ENCODE measurements around the gene SORCS2. TPM values are rescaled to one million over a fixed set of nuclear protein-coding genes. Genes with fewer than 3 reads are reported as not detected.

Gene SORCS2
- total RNA-seq, 2 donors from 2014 or later = 0.54 to 0.74 TPM

DNA sequence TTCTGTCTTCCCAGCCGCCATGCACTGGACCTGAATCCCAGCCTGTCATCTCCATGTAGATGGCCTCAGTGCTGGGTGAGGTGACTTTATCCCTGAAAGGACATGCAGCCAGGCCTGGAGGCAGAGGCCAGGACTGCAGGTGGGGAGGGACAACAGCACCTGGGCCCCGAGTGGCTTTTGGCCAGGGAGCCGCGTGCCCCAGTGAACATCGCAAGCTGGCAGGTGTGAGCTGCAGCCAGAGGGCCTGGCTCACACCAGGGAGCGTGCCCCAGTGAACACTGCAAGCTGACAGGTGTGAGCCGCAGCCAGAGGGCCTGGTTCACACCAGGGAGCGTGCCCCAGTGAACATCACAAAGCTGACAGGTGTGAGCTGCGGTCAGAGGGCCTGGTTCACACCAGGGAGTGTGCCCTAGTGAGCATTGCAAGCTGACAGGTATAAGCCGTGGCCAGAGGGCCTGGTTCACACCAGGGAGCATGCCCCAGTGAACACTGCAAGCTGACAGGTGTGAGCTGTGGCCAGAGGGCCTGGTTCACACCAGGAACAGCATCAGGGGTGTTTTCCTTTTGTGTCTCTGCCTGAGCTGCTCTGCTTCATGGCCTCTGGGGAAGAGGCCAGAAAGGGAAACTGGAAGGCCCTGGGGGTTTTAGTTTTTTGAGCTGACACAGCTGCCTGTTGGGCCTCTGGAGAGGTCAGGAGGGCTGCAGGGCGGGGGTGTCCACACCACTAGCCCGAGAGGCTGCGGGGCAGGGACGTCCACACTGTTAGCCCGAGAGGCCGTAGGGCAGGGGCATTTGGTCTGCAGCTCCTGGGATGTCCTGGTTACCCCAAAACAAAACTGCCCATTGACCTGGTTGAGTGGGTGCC is 265.1 kb downstream of the SORCS2 start:
- H3K36me3 ChIP-seq = no peaks in the 10 kb centered on the region
- TF ChIP-seq, protein P1, sequence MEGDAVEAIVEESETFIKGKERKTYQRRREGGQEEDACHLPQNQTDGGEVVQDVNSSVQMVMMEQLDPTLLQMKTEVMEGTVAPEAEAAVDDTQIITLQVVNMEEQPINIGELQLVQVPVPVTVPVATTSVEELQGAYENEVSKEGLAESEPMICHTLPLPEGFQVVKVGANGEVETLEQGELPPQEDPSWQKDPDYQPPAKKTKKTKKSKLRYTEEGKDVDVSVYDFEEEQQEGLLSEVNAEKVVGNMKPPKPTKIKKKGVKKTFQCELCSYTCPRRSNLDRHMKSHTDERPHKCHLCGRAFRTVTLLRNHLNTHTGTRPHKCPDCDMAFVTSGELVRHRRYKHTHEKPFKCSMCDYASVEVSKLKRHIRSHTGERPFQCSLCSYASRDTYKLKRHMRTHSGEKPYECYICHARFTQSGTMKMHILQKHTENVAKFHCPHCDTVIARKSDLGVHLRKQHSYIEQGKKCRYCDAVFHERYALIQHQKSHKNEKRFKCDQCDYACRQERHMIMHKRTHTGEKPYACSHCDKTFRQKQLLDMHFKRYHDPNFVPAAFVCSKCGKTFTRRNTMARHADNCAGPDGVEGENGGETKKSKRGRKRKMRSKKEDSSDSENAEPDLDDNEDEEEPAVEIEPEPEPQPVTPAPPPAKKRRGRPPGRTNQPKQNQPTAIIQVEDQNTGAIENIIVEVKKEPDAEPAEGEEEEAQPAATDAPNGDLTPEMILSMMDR (IDR thresholded peaks at IDR 0.05) = no peak
- DNase-seq = no peak
- H3K9ac ChIP-seq (ENCODE audit: low read depth in 2 of 2, low read length in 2 of 2) = no peak overlapping the region
- intact Hi-C loops (cut with DNase I) = no loop called here
- H3K9me3 ChIP-seq = no peaks in the 10 kb centered on the region
- no peaks in the 10 kb centered on the region for H3K4me1 ChIP-seq
- H3K27me3 ChIP-seq = no peaks in the 10 kb centered on the region
- no peak overlapping the region for H3K4me3 ChIP-seq
- no peak overlapping the region for H3K27ac ChIP-seq

GRCh38 chr4:7458066-7458425 is 265.7 kb downstream of the SORCS2 start:
- intact Hi-C loops (cut with DNase I) = no loop called here
- Histone ChIP-seq H3K36me3 (no peaks in the 10 kb centered on the region), H3K9ac (ENCODE audit: low read depth in 2 of 2, low read length in 2 of 2) (no peak overlapping the region), H3K27ac (no peak overlapping the region), H3K4me1 (no peaks in the 10 kb centered on the region), H3K4me3 (no peak overlapping the region), H3K27me3 (no peaks in the 10 kb centered on the region), H3K9me3 (no peaks in the 10 kb centered on the region)
- DNase-seq = no peak
- TF ChIP-seq, protein P1 (IDR thresholded peaks at IDR 0.05) = no peak

DNA sequence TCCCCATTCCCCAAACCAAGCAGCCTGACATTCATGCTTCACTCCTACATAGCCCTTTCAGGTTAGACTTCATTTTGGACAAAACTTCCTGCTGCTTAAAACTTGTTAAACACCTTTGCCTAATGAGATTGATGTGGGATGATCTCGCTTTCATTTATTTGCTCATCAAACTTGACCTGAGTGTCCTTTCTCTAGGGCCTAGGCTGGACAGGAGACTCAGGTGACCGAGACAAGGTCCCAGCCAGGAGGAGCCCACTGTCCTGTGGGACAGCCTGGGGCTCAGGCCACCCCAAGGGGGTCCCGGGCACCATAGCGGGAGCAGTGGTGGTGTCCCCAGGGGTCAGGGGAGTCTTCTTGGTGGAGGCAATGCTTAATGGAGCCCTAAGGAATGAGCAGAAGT is 266.1 kb downstream of the SORCS2 start:
- no peaks in the 10 kb centered on the region for H3K9me3 ChIP-seq
- no peaks in the 10 kb centered on the region for H3K4me1 ChIP-seq
- intact Hi-C loops (cut with DNase I) = no loop called here
- H3K9ac ChIP-seq (ENCODE audit: low read depth in 2 of 2, low read length in 2 of 2) = no peak overlapping the region
- H3K36me3 ChIP-seq = no peaks in the 10 kb centered on the region
- no peak overlapping the region for H3K4me3 ChIP-seq
- no peaks in the 10 kb centered on the region for H3K27me3 ChIP-seq
- DNase-seq = no peak
- H3K27ac ChIP-seq = no peak overlapping the region
- TF ChIP-seq, protein P1 (IDR thresholded peaks at IDR 0.05) = no peak

- no peaks in the 10 kb centered on the region for H3K4me1 ChIP-seq
- H3K27me3 ChIP-seq = no peaks in the 10 kb centered on the region
- no peaks in the 10 kb centered on the region for H3K9me3 ChIP-seq
- DNase-seq = no peak
- intact Hi-C loops (cut with DNase I) = no loop called here
- no peak overlapping the region for H3K9ac ChIP-seq (ENCODE audit: low read depth in 2 of 2, low read length in 2 of 2)
- TF ChIP-seq, protein P1 (IDR thresholded peaks at IDR 0.05) = no peak
- no peak overlapping the region for H3K27ac ChIP-seq
- H3K36me3 ChIP-seq = no peaks in the 10 kb centered on the region
- H3K4me3 ChIP-seq = no peak overlapping the region
Observed at GRCh38 chr4:7459471-7459870, 267.1 kb downstream of the SORCS2 start.

DNA sequence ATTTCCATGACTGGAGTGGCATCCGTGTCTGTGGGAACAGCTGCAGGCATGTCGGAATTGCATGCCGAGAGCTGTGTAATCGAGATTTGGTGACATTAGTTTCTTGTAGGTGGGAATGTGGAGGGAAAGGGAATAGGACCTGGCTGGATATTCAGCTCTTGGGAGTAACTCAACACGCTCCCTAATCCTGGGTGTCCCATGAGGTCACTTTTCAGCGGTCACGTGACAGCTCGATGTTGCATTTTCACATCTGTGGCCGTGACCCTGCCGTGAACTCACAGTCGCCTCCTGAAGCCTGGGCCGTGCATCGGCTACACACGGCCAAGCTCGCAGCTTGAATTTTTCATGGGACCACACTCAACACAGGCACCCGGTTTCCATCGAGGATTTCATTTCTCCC is 268.2 kb downstream of the SORCS2 start:
- H3K4me3 ChIP-seq = no peak overlapping the region
- TF ChIP-seq, protein P1 (IDR thresholded peaks at IDR 0.05) = no peak
- no peaks in the 10 kb centered on the region for H3K36me3 ChIP-seq
- no peaks in the 10 kb centered on the region for H3K4me1 ChIP-seq
- H3K27me3 ChIP-seq = no peaks in the 10 kb centered on the region
- H3K9ac ChIP-seq (ENCODE audit: low read depth in 2 of 2, low read length in 2 of 2) = no peak overlapping the region
- no peak overlapping the region for H3K27ac ChIP-seq
- H3K9me3 ChIP-seq = no peaks in the 10 kb centered on the region
- intact Hi-C loops (cut with DNase I) = loop anchor here (10.0 kb wide), 1 partner anchor 266 kb away; the partner anchor contains the start of gene SORCS2
- no peak for DNase-seq
